Large intestine (tissue), 12 donors: ENCODE results near the gene USP4. TPM values are rescaled to one million over a fixed set of nuclear protein-coding genes. Genes with fewer than 3 reads are reported as not detected.

ENCODE experiments used
- DNase-seq, 2 donors: peaks; one replicate each; pipeline versions ENCODE4 v3.0.0 to v3.0.0-alpha.2; 2013
- H3K27ac ChIP-seq: one replicate; pipeline ENCODE4 v1.5.1; 2013; ENCODE audit warnings: low read length
- H3K27me3 ChIP-seq: 2 replicates; pipeline ENCODE4 v1.6.1; 2013; ENCODE audit warnings: low read length; ENCODE audit not compliant: control insufficient read depth, insufficient read depth
- H3K36me3 ChIP-seq: 2 replicates; pipeline ENCODE4 v1.6.1; 2013; ENCODE audit warnings: low read length; ENCODE audit not compliant: control insufficient read depth, insufficient read depth
- H3K4me1 ChIP-seq: one replicate; pipeline ENCODE4 v1.6.1; 2013; ENCODE audit warnings: low read length; ENCODE audit not compliant: control insufficient read depth, insufficient read depth
- H3K4me3 ChIP-seq: one replicate; pipeline ENCODE4 v1.5.1; 2013; ENCODE audit warnings: low read length
- H3K9me3 ChIP-seq: one replicate; pipeline ENCODE4 v1.6.1; 2013; ENCODE audit warnings: mild to moderate bottlenecking, low read depth, low read length, moderate library complexity; ENCODE audit not compliant: control insufficient read depth
- WGBS: methylation state at CpG from one replicate; pipeline ENCODE4 v1.1.5; 2013; ENCODE audit warnings: low lambda C conversion rate; ENCODE audit not compliant: insufficient coverage; 5-methylcytosine and 5-hydroxymethylcytosine counted together
- long read RNA-seq, 11 donors: transcript quantifications; one replicate each; lab custom pipeline, GENCODE V29; 2026
- polyA plus RNA-seq: library from polyadenylated mRNA; unstranded; fragments of 120-200 nt; gene quantifications from one replicate; pipeline ENCODE4 v1.2.1, GENCODE V29; 2013

Gene USP4, protein sequence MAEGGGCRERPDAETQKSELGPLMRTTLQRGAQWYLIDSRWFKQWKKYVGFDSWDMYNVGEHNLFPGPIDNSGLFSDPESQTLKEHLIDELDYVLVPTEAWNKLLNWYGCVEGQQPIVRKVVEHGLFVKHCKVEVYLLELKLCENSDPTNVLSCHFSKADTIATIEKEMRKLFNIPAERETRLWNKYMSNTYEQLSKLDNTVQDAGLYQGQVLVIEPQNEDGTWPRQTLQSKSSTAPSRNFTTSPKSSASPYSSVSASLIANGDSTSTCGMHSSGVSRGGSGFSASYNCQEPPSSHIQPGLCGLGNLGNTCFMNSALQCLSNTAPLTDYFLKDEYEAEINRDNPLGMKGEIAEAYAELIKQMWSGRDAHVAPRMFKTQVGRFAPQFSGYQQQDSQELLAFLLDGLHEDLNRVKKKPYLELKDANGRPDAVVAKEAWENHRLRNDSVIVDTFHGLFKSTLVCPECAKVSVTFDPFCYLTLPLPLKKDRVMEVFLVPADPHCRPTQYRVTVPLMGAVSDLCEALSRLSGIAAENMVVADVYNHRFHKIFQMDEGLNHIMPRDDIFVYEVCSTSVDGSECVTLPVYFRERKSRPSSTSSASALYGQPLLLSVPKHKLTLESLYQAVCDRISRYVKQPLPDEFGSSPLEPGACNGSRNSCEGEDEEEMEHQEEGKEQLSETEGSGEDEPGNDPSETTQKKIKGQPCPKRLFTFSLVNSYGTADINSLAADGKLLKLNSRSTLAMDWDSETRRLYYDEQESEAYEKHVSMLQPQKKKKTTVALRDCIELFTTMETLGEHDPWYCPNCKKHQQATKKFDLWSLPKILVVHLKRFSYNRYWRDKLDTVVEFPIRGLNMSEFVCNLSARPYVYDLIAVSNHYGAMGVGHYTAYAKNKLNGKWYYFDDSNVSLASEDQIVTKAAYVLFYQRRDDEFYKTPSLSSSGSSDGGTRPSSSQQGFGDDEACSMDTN
- polyA plus RNA-seq: 48.6 TPM
- long read RNA-seq, donor 1, partial matches to known transcripts: 0 of 1 reads
- long read RNA-seq, donor 1, other reads (novel, unspliced or antisense): 0 of 1 reads
- long read RNA-seq, donor 2, partial matches to known transcripts: 64 of 68 reads
- long read RNA-seq, donor 2, other reads (novel, unspliced or antisense): 0 of 68 reads
- long read RNA-seq, donor 3: 0 reads
- long read RNA-seq, donor 4: 0 reads
- long read RNA-seq, donor 5, partial matches to known transcripts: 0 of 4 reads
- long read RNA-seq, donor 5, other reads (novel, unspliced or antisense): 0 of 4 reads
- long read RNA-seq, donor 6, partial matches to known transcripts: 9 of 18 reads
- long read RNA-seq, donor 6, other reads (novel, unspliced or antisense): 0 of 18 reads
- long read RNA-seq, donor 7, partial matches to known transcripts: 0 of 4 reads
- long read RNA-seq, donor 7, other reads (novel, unspliced or antisense): 0 of 4 reads
- long read RNA-seq, donor 8, partial matches to known transcripts: 0 of 5 reads
- long read RNA-seq, donor 8, other reads (novel, unspliced or antisense): 0 of 5 reads
- long read RNA-seq, donor 9, partial matches to known transcripts: 0 of 5 reads
- long read RNA-seq, donor 9, other reads (novel, unspliced or antisense): 0 of 5 reads
- long read RNA-seq, donor 10, transcript USP4-202 (21 exons, 3,222 nt): major isoform, 8 of 12 reads
- long read RNA-seq, donor 10, partial matches to known transcripts: 0 of 12 reads
- long read RNA-seq, donor 10, other reads (novel, unspliced or antisense): 0 of 12 reads
- long read RNA-seq, donor 11, partial matches to known transcripts: 0 of 4 reads
- long read RNA-seq, donor 11, other reads (novel, unspliced or antisense): 0 of 4 reads

- peak within 1 kb of the TSS; percentile 96 for H3K4me3 ChIP-seq
- H3K36me3 ChIP-seq: peaks cover 4% of the 10 kb centered on the region
- H3K27me3 ChIP-seq: no peaks in the 10 kb centered on the region
- H3K9me3 ChIP-seq: no peaks in the 10 kb centered on the region
- peak; percentile 92 to 96 for DNase-seq
- peaks cover 12% of the 10 kb centered on the region for H3K4me1 ChIP-seq
- no CpG with 5 or more reads among the region's 70 CpGs for WGBS
- peak within 1 kb of the TSS; percentile 99 for H3K27ac ChIP-seq
These were observed at the start of gene USP4 for GRCh38 chr3:49339941-49340800. Gene USP4, minus strand, starts transcription at chr3:49340053. Its CDS starts 29 bp downstream, at chr3:49340024.

DNA sequence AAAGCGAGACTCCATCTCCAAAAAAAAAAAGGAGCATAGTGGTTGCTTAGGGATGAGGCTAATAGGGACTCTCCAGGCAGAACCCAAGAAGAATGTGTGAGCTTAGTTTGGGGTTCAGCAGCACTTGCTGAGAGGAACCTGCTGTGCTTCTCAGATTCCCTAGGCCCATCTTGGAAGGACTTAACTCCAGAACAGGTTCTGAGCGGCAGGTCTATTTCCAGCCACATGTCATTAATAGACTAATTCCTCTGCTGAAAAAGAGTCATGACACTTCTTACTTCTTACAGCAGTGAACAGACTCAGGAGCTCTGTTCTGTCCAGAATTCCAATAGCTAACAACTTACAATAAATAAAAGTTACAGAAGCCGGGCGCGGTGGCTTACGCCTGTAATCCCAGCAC is 49.4 kb upstream of the USP4 start:
- no peak overlapping the region for H3K27ac ChIP-seq
- peaks cover 2% of the 10 kb centered on the region for H3K36me3 ChIP-seq
- DNase-seq: no peak
- WGBS: no CpG with 5 or more reads among the region's 6 CpGs
- H3K27me3 ChIP-seq: no peaks in the 10 kb centered on the region
- H3K4me3 ChIP-seq: no peak overlapping the region
- H3K9me3 ChIP-seq: no peaks in the 10 kb centered on the region
- H3K4me1 ChIP-seq: no peaks in the 10 kb centered on the region

DNA sequence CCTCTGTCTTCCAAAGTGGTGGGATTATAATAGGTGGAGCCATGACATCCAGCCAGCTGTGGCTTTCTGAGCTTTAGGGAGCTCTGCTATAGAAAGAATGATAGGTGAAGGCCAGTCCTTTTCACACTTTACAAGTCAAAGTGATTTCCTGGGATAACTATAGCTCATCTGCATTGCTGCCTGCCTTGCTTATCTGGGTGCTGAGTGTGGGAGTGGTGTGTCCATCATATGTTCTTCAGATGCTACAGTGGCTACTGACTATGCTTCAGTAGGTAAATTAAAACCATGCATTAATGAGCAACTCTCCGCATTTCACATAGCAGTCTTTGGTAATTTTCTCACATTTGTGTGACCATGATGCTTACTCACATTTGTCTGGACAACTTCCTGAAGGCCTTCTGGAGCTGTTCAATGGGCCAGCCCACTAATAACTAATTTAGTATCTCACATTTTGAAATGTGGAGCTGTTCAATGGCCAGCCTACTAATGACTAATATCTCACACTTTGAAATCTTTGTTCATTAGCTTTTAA is 48.5 kb upstream of the USP4 start:
- Histone ChIP-seq H3K27me3 (no peaks in the 10 kb centered on the region), H3K4me3 (no peak overlapping the region), H3K27ac (no peak overlapping the region), H3K36me3 (peaks cover 2% of the 10 kb centered on the region), H3K9me3 (no peaks in the 10 kb centered on the region), H3K4me1 (no peaks in the 10 kb centered on the region)
- DNase-seq: no peak
- no CpG with 5 or more reads among the region's 1 CpG for WGBS

GRCh38 chr3:49387721-49388120 is 47.9 kb upstream of the USP4 start:
- Histone ChIP-seq H3K27ac (no peak overlapping the region), H3K27me3 (no peaks in the 10 kb centered on the region), H3K4me1 (no peaks in the 10 kb centered on the region), H3K9me3 (no peaks in the 10 kb centered on the region), H3K4me3 (no peak overlapping the region), H3K36me3 (peaks cover 2% of the 10 kb centered on the region)
- 100% methylated on average over 1 of the region's 2 CpGs for WGBS
- DNase-seq: no peak

DNA sequence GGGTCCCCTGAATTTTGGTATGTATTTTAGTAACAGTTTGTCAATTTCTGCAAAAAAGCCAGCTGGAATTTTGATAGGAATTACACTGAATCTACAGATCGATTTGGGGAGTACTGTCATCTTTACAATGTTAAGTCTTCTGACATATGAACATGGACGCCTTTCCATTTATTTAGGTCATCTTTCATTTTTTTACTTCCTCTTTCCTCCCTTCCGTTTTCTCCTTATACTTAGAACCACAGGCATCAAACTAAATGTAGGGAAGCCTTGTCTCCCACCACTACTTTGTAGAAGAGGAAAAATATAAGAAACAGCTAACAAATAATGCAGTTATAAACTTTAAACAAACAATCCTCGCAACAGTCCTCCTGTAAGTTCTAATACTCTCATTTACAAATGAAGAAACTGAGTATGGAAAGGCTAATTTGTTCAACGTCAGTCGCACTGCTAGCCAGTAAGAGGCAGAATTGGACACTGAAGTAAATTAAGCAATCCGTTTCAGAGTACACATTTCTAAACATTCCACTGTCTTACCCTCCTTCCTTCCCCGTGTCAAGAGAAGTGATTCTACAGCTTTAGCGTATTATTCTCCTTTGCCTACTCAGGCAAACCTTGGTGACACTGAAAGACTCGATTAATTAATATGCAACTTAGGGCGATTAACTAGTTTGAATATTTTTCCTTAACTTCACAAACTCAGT is 46.4 kb upstream of the USP4 start:
- no peak for DNase-seq
- H3K36me3 ChIP-seq: peaks cover 2% of the 10 kb centered on the region
- H3K27ac ChIP-seq: no peak overlapping the region
- WGBS: 81% methylated on average over 3 of the region's 11 CpGs
- no peak overlapping the region for H3K4me3 ChIP-seq
- H3K4me1 ChIP-seq: no peaks in the 10 kb centered on the region
- no peaks in the 10 kb centered on the region for H3K27me3 ChIP-seq
- H3K9me3 ChIP-seq: no peaks in the 10 kb centered on the region

DNA sequence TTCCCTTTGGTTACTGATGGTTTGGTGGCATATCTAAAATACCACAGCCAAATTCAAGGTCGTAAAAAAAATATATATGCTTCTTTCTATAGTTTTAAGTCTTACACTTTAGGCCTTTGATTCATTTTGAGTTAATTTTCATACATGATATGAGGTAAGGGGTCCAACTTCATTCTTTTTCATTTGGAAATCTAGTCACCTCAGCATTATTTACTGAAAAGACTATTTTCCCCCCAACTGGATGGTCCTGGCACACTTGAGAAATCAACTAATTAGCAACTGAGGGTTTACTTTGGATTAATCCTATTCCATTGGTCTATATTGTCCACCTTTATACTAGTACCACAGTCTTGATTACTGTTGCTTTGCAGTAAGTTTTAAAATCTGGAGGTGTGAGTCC is 45.8 kb upstream of the USP4 start:
- H3K36me3 ChIP-seq: peaks cover 2% of the 10 kb centered on the region
- WGBS: 100% methylated on average over 1 of the region's 1 CpG
- H3K9me3 ChIP-seq: no peaks in the 10 kb centered on the region
- H3K27ac ChIP-seq: no peak overlapping the region
- H3K4me1 ChIP-seq: no peaks in the 10 kb centered on the region
- no peak for DNase-seq
- H3K4me3 ChIP-seq: no peak overlapping the region
- no peaks in the 10 kb centered on the region for H3K27me3 ChIP-seq

- Histone ChIP-seq H3K27ac (no peak overlapping the region), H3K36me3 (no peaks in the 10 kb centered on the region), H3K4me1 (no peaks in the 10 kb centered on the region), H3K9me3 (no peaks in the 10 kb centered on the region), H3K27me3 (no peaks in the 10 kb centered on the region), H3K4me3 (no peak overlapping the region)
- DNase-seq: no peak
- WGBS: 100% methylated on average over 1 of the region's 5 CpGs
These were observed 43.5 kb upstream of the USP4 start for GRCh38 chr3:49383387-49383786.

GRCh38 chr3:49378249-49378895 is 38.5 kb upstream of the USP4 start:
- WGBS: no CpG with 5 or more reads among the region's 11 CpGs
- H3K36me3 ChIP-seq: peaks cover 16% of the 10 kb centered on the region
- H3K4me3 ChIP-seq: no peak overlapping the region
- no peaks in the 10 kb centered on the region for H3K27me3 ChIP-seq
- no peaks in the 10 kb centered on the region for H3K9me3 ChIP-seq
- DNase-seq: no peak
- H3K27ac ChIP-seq: no peak overlapping the region
- no peaks in the 10 kb centered on the region for H3K4me1 ChIP-seq
